ENCODE data around the gene ZKSCAN8. TPM values are rescaled to one million over a fixed set of nuclear protein-coding genes. Genes with fewer than 3 reads are reported as not detected.
A peak's percentile ranks its signal among the peaks of the same experiment; 100 is the strongest.

The ZKSCAN8 gene
- total and polyA plus RNA-seq, 2 experiments from 2014 or later = 4.1 to 12.0 TPM

- Histone ChIP-seq H3K4me3 (no peak overlapping the region), H3K79me2 (ENCODE audit: insufficient read depth) (peaks cover 82% of the 10 kb centered on the region), H3K4me2 (ENCODE audit: unreplicated experiment) (no peak overlapping the region), H3K9ac (no peak overlapping the region), H4K20me1 (ENCODE audit: insufficient read depth) (no peaks in the 10 kb centered on the region), H3K9me2 (ENCODE audit: insufficient read depth) (no peaks in the 10 kb centered on the region), H3K9me3 (ENCODE audit: low read depth) (no peaks in the 10 kb centered on the region), H3F3A (ENCODE audit: insufficient read depth) (peaks cover 13% of the 10 kb centered on the region; the same call in 1 of the 2 replicates), H2AFZ (no peak overlapping the region), H3K27me3 (replicated peaks; ENCODE audit: insufficient read depth) (no peaks in the 10 kb centered on the region), H3K27ac (no peak overlapping the region), H3K4me1 (ENCODE audit: insufficient read depth) (peaks cover 15% of the 10 kb centered on the region), H3K36me3 (ENCODE audit: low read depth) (no peaks in the 10 kb centered on the region; the same call in 1 of the 2 replicates)
- WGBS, 2 experiments (ENCODE audit: low coverage in 1 of 2, low lambda C conversion rate in 2 of 2, missing lambda C conversion rate in 2 of 2) = 98 to 100% methylated on average over 1 of the region's 1 CpG
- no peak for DNase-seq
- in situ Hi-C loops (cut with MboI) = no loop called here
- TF ChIP-seq EZH2 (IDR thresholded peaks at IDR 0.05; ENCODE audit: insufficient read depth, poor library complexity, severe bottlenecking) = no peak
- no peak for TF ChIP-seq EZH2phosphoT487 (IDR thresholded peaks at IDR 0.05; ENCODE audit: insufficient read depth, low read depth)
Observed at GRCh38 chr6:28134716-28135115, 7.0 kb upstream of the ZKSCAN8 start.

- Histone ChIP-seq H2AFZ (peak overlapping the region; percentile 100), H3K9me2 (ENCODE audit: insufficient read depth) (no peaks in the 10 kb centered on the region), H3K27ac (no peak overlapping the region), H3K36me3 (ENCODE audit: low read depth) (no peaks in the 10 kb centered on the region; the same call in 1 of the 2 replicates), H3K4me1 (ENCODE audit: insufficient read depth) (peaks cover 15% of the 10 kb centered on the region), H4K20me1 (ENCODE audit: insufficient read depth) (no peaks in the 10 kb centered on the region), H3K79me2 (ENCODE audit: insufficient read depth) (peaks cover 75% of the 10 kb centered on the region), H3K27me3 (replicated peaks; ENCODE audit: insufficient read depth) (no peaks in the 10 kb centered on the region), H3K9me3 (ENCODE audit: low read depth) (no peaks in the 10 kb centered on the region), H3K4me2 (ENCODE audit: unreplicated experiment) (peak overlapping the region; percentile 92), H3K4me3 (peak overlapping the region; percentile 99), H3F3A (ENCODE audit: insufficient read depth) (peaks cover 13% of the 10 kb centered on the region; the same call in 1 of the 2 replicates), H3K9ac (peak overlapping the region; percentile 95)
- DNase-seq = no peak
- TF ChIP-seq EZH2phosphoT487 (IDR thresholded peaks at IDR 0.05; ENCODE audit: insufficient read depth, low read depth) (no peak), EZH2 (IDR thresholded peaks at IDR 0.05; ENCODE audit: insufficient read depth, poor library complexity, severe bottlenecking) (no peak)
- 4 to 8% methylated on average over 3 of the region's 3 CpGs for WGBS, 2 experiments (ENCODE audit: low coverage in 1 of 2, low lambda C conversion rate in 2 of 2, missing lambda C conversion rate in 2 of 2)
- in situ Hi-C loops (cut with MboI) = no loop called here
Observed at GRCh38 chr6:28135393-28135792, 6.3 kb upstream of the ZKSCAN8 start.

GRCh38 chr6:28136585-28137504 is 4.8 kb upstream of the ZKSCAN8 start:
- H3F3A ChIP-seq (ENCODE audit: insufficient read depth) = peaks cover 13% of the 10 kb centered on the region; the same call in 1 of the 2 replicates
- H3K36me3 ChIP-seq (ENCODE audit: low read depth) = no peaks in the 10 kb centered on the region; the same call in 1 of the 2 replicates
- in situ Hi-C loops (cut with MboI) = no loop called here
- peak overlapping the region; percentile 95 for H3K9ac ChIP-seq
- H2AFZ ChIP-seq = peak overlapping the region; percentile 100
- DNase-seq = peak; percentile 98
- H3K4me1 ChIP-seq (ENCODE audit: insufficient read depth) = peaks cover 15% of the 10 kb centered on the region
- H3K4me3 ChIP-seq = peak overlapping the region; percentile 99
- TF ChIP-seq EZH2 (IDR thresholded peaks at IDR 0.05; ENCODE audit: insufficient read depth, poor library complexity, severe bottlenecking) = no peak
- TF ChIP-seq EZH2phosphoT487 (IDR thresholded peaks at IDR 0.05; ENCODE audit: insufficient read depth, low read depth) = no peak
- no peaks in the 10 kb centered on the region for H3K9me2 ChIP-seq (ENCODE audit: insufficient read depth)
- 0 to 1% methylated on average over 56 to 58 of the region's 58 CpGs for WGBS, 2 experiments (ENCODE audit: low coverage in 1 of 2, low lambda C conversion rate in 2 of 2, missing lambda C conversion rate in 2 of 2)
- H3K79me2 ChIP-seq (ENCODE audit: insufficient read depth) = peaks cover 62% of the 10 kb centered on the region
- H3K27me3 ChIP-seq (replicated peaks; ENCODE audit: insufficient read depth) = no peaks in the 10 kb centered on the region
- peak overlapping the region; percentile 92 for H3K4me2 ChIP-seq (ENCODE audit: unreplicated experiment)
- H3K27ac ChIP-seq = peak overlapping the region; percentile 84
- no peaks in the 10 kb centered on the region for H3K9me3 ChIP-seq (ENCODE audit: low read depth)
- H4K20me1 ChIP-seq (ENCODE audit: insufficient read depth) = no peaks in the 10 kb centered on the region

GRCh38 chr6:28137505-28137981 is 4.1 kb upstream of the ZKSCAN8 start:
- Histone ChIP-seq H3K4me2 (ENCODE audit: unreplicated experiment) (peak overlapping the region; percentile 92), H4K20me1 (ENCODE audit: insufficient read depth) (no peaks in the 10 kb centered on the region), H3K27ac (peak overlapping the region; percentile 84), H2AFZ (peak overlapping the region; percentile 100), H3F3A (ENCODE audit: insufficient read depth) (peaks cover 13% of the 10 kb centered on the region; the same call in 1 of the 2 replicates), H3K9me2 (ENCODE audit: insufficient read depth) (no peaks in the 10 kb centered on the region), H3K9ac (peak overlapping the region; percentile 95), H3K9me3 (ENCODE audit: low read depth) (no peaks in the 10 kb centered on the region), H3K4me1 (ENCODE audit: insufficient read depth) (peaks cover 15% of the 10 kb centered on the region), H3K4me3 (peak overlapping the region; percentile 99), H3K36me3 (ENCODE audit: low read depth) (no peaks in the 10 kb centered on the region; the same call in 1 of the 2 replicates), H3K27me3 (replicated peaks; ENCODE audit: insufficient read depth) (no peaks in the 10 kb centered on the region), H3K79me2 (ENCODE audit: insufficient read depth) (peaks cover 62% of the 10 kb centered on the region)
- 0 to 3% methylated on average over 6 of the region's 6 CpGs for WGBS, 2 experiments (ENCODE audit: low coverage in 1 of 2, low lambda C conversion rate in 2 of 2, missing lambda C conversion rate in 2 of 2)
- in situ Hi-C loops (cut with MboI) = no loop called here
- peak; percentile 48 for DNase-seq
- TF ChIP-seq EZH2phosphoT487 (IDR thresholded peaks at IDR 0.05; ENCODE audit: insufficient read depth, low read depth) = no peak
- TF ChIP-seq EZH2 (IDR thresholded peaks at IDR 0.05; ENCODE audit: insufficient read depth, poor library complexity, severe bottlenecking) = no peak

Data from GM23248 (cell line).